Adrenal gland (tissue), 12 donors: ENCODE data around the gene ADCY4. TPM values are rescaled to one million over a fixed set of nuclear protein-coding genes. Genes with fewer than 3 reads are reported as not detected.

Experiments used
- DNase-seq, 7 donors: peaks; one replicate each; pipeline ENCODE4 v3.0.0-alpha.2; 2019 to 2020
- H3K27ac ChIP-seq, 5 donors: fragments of 200-600 bp; sonication (generic) in 4 of 5; 1 replicate in 3 of 5; 2 replicates in 2 of 5; pipeline versions ENCODE4 v1.5.1 to v1.8.0; 2016 to 2020; ENCODE audit warnings: mild to moderate bottlenecking in 1 of 5
- H3K27me3 ChIP-seq: fragments of 200-600 bp; 2 replicates; pipeline ENCODE4 v1.8.0; 2021
- H3K36me3 ChIP-seq, 2 donors: fragments of 200-600 bp; replicated peaks in 1 of 2; 1 replicate in 1 of 2; 2 replicates in 1 of 2; pipeline versions ENCODE4 v1.5.1 to v1.8.0; 2018 to 2022
- H3K4me1 ChIP-seq, 2 donors: fragments of 200-600 bp; replicated peaks in 1 of 2; 1 replicate in 1 of 2; 2 replicates in 1 of 2; pipeline versions ENCODE4 v1.5.1 to v1.8.0; 2018 to 2021
- H3K4me3 ChIP-seq, 4 donors: fragments of 200-600 bp; sonication (generic) in 3 of 4; one replicate each; pipeline ENCODE4 v1.5.1; 2016 to 2018
- H3K9me3 ChIP-seq, 3 donors: fragments of 200-600 bp; sonication (generic) in 1 of 3; replicated peaks in 1 of 3; 1 replicate in 2 of 3; 2 replicates in 1 of 3; pipeline versions ENCODE4 v1.5.1 to v1.8.0; 2016 to 2021
- POLR2A ChIP-seq, 2 donors: fragments of 450-650 bp; IDR thresholded peaks; one replicate each; pipeline ENCODE4 v1.6.1; 2017; ENCODE audit warnings: antibody characterized with exemption in 2 of 2, mild to moderate bottlenecking in 2 of 2, moderate library complexity in 1 of 2
- WGBS, 4 donors: extraction: QIAGEN DNeasy Blood & Tissue Kit in 2 of 4; methylation state at CpG; one replicate each; pipeline versions ENCODE4 v1.1.5 to v1.1.7; 2013 to 2017; 5-methylcytosine and 5-hydroxymethylcytosine counted together
- intact Hi-C, 2 donors: fragments of 100-400 bp; cut with DNase I; formaldehyde crosslinking; loops; one replicate each; pipeline versions ENCODE4 v1.14.1 to v1.15.0; 2022 to 2023
- polyA plus RNA-seq, 3 donors: library from polyadenylated mRNA; stranded (reverse); fragments of 200-250 nt in 2 of 3; fragments of 350-450 nt in 1 of 3; fragmentation: Illumina TruSeq in 1 of 3; extraction: RNeasy Lipid Tissue Mini Kit (QIAGEN cat#74804) in 1 of 3; gene quantifications; one replicate each; pipeline ENCODE4 v1.2.3, GENCODE V29; 2013 to 2014
- total RNA-seq, 9 donors: library from RNA; depleted of rRNA in 4 of 9; stranded (reverse); fragments of >200 nt in 4 of 9; fragments of 120-200 nt in 1 of 9; fragmentation: NEBNext Ultra II Directional in 1 of 9; extraction: Animal tissue kit (Norgen Biotek cat#: 25700) in 1 of 9; gene quantifications; one replicate each; pipeline versions ENCODE4 v1.1.0 to v1.2.4, GENCODE V29; 2013 to 2023
- TF ChIP-seq, protein P1 (sequence below), 6 experiments: fragments of 450-650 bp in 4 of 6; fragments of 200-600 bp in 2 of 6; sonication (generic) in 1 of 6; IDR thresholded peaks; 1 replicate in 5 of 6; 2 replicates in 1 of 6; pipeline versions ENCODE4 v1.5.1 to v1.8.0; 2016 to 2021; ENCODE audit warnings: antibody characterized with exemption in 6 of 6, mild to moderate bottlenecking in 2 of 6, moderate library complexity in 1 of 6
- donor health status: healthy with polysubstance abuse.
- donor health status: Bipolar disorder and iron deficiency.
- donor health status: DM: yes; HTN: yes; CAD: no.
- donor health status: DM: no; HTN: no; CAD: no.
- donor health status: DM: no; HTN: no; CAD: no.
- donor health status: DM: yes; HTN: yes; CAD: no.

ADCY4 gene
- total and polyA plus RNA-seq, 12 donors, result 3.9 to 70.1 (median 13.1) TPM

DNA sequence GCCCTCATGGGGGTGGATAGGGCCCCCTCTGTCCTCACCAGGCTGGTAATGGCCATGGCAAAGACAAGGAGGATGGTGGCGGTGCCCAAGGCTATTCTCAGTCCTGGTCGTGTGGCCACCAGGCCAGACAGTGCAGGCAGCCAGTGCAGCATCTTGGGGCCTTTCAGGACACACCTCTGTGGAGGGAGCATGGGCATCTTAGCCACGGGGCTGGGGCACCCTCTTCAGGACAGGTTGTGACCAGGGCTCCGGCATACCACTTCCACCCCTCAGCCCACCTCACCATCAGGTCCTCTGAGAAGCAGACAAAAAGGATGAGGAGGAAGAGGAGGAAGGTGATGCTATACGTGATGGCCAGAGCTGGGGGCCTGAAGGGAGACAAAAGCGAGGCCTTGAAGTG lies 10.8 kb downstream of the ADCY4 start:
- intact Hi-C loops, result no loop called here
- 67 to 84% (median 74%) methylated on average over 4 to 6 of the region's 6 CpGs for WGBS, 4 donors
- Histone ChIP-seq H3K27ac (no peak overlapping the region), H3K4me3 (no peak overlapping the region), H3K36me3 (no peaks in the 10 kb centered on the region), H3K27me3 (no peaks in the 10 kb centered on the region), H3K9me3 (no peaks in the 10 kb centered on the region), H3K4me1 (no peaks in the 10 kb centered on the region)
- no peak for DNase-seq
- TF ChIP-seq, protein P1, sequence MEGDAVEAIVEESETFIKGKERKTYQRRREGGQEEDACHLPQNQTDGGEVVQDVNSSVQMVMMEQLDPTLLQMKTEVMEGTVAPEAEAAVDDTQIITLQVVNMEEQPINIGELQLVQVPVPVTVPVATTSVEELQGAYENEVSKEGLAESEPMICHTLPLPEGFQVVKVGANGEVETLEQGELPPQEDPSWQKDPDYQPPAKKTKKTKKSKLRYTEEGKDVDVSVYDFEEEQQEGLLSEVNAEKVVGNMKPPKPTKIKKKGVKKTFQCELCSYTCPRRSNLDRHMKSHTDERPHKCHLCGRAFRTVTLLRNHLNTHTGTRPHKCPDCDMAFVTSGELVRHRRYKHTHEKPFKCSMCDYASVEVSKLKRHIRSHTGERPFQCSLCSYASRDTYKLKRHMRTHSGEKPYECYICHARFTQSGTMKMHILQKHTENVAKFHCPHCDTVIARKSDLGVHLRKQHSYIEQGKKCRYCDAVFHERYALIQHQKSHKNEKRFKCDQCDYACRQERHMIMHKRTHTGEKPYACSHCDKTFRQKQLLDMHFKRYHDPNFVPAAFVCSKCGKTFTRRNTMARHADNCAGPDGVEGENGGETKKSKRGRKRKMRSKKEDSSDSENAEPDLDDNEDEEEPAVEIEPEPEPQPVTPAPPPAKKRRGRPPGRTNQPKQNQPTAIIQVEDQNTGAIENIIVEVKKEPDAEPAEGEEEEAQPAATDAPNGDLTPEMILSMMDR (IDR thresholded peaks at IDR 0.05), result no peak
- TF ChIP-seq POLR2A (IDR thresholded peaks at IDR 0.05), result no peak

DNA sequence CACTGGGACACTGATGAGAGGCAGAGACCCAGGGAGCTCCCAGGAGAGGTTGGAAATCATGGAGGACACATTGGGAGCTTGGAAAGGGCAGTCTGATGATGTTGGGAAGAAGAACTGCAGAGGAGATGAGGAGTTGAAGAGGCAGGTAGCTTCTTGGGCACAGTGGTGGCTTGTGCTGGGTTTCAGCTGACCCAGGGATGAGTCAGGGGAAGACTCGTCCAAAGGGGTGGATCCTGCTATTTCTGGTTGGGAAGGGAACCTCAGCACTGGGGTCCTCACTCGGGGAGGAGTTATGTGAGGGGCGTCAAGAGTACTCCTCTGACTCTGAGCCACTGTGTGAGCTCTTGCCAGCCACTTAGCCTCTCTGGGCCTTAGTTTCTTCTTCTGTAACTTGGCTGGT lies 11.5 kb downstream of the ADCY4 start:
- Histone ChIP-seq H3K4me3 (no peak overlapping the region), H3K4me1 (no peaks in the 10 kb centered on the region), H3K9me3 (no peaks in the 10 kb centered on the region), H3K36me3 (no peaks in the 10 kb centered on the region), H3K27me3 (no peaks in the 10 kb centered on the region), H3K27ac (no peak overlapping the region)
- intact Hi-C loops, result no loop called here
- no peak for TF ChIP-seq POLR2A (IDR thresholded peaks at IDR 0.05)
- TF ChIP-seq, protein P1 (IDR thresholded peaks at IDR 0.05), result no peak
- WGBS, 4 donors, result 58 to 68% (median 61%) methylated on average over 2 to 3 of the region's 3 CpGs
- no peak for DNase-seq

DNA sequence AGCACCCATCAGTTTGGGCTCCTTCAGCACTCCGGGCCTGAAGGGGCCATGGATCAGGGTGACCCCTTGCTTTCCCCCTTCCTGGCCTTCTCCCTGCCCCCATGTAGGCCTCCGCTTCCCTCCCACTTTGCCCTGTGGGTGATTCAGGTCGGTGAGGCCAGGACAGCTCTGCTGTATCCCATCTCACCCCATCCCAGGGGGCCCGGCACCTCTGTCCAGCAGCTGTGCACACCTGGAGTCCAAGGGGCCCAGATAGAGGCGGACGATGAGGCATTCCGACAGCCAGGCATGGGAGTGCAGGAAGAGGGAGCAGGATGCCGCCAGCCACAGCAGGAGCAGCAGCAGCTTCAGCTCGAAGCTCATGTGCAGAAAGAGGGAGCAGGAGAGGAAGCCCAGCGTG lies 12.2 kb downstream of the ADCY4 start:
- Histone ChIP-seq H3K9me3 (no peaks in the 10 kb centered on the region), H3K27ac (no peak overlapping the region), H3K36me3 (no peaks in the 10 kb centered on the region), H3K27me3 (no peaks in the 10 kb centered on the region), H3K4me3 (no peak overlapping the region), H3K4me1 (peaks cover 0 to 6% of the 10 kb centered on the region in 2 donors)
- TF ChIP-seq POLR2A (IDR thresholded peaks at IDR 0.05), result no peak
- TF ChIP-seq, protein P1 (IDR thresholded peaks at IDR 0.05), result no peak
- WGBS, 4 donors, result 84 to 92% (median 85%) methylated on average over 7 to 10 of the region's 10 CpGs
- no peak for DNase-seq
- intact Hi-C loops, result no loop called here

DNA sequence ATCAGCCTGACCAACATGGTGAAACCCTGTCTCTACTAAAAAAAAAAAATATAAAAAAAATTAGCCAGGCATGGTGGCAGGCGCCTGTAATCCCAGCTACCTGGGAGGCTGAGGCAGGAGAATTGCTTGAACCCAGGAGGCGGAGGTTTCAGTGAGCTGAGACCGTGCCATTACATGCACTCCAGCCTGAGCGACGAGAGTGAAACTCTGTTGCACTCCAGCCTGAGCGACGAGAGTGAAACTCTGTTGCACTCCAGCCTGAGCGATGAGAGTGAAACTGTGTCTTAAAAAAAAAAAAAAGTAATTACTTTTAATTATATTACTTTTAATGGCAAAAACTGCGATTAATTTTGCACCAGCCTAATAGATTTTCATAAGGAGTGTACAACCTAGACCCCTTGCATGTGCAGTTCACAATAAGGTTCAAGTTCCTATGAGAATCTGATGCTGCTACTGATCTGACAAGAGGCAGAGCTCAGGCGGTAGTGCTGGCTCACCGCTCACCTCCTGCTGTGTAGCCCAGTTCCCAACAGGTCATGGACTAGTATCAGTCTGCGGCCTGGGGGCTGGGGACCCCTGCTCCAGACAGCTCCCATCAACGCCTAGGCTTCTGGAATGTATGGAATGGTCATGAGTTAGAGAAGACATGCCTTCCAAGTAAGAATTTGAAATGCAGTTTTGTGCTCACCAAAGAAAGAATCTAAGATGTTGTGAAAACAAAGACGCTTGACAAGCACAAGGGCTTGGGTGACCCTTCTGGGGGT lies 13.5 kb downstream of the ADCY4 start:
- intact Hi-C loops, result no loop called here
- 81 to 90% (median 83%) methylated on average over 14 of the region's 14 CpGs for WGBS, 4 donors
- H3K27ac ChIP-seq, result no peak overlapping the region
- H3K9me3 ChIP-seq, result no peaks in the 10 kb centered on the region
- no peaks in the 10 kb centered on the region for H3K36me3 ChIP-seq
- TF ChIP-seq, protein P1 (IDR thresholded peaks at IDR 0.05), result no peak
- no peak for TF ChIP-seq POLR2A (IDR thresholded peaks at IDR 0.05)
- peaks cover 0 to 17% of the 10 kb centered on the region in 2 donors for H3K4me1 ChIP-seq
- no peaks in the 10 kb centered on the region for H3K27me3 ChIP-seq
- no peak for DNase-seq
- no peak overlapping the region for H3K4me3 ChIP-seq
